Effector CD8-positive, alpha-beta T cell (primary cell): Measurements from ENCODE around the gene PCNA.
A peak's percentile ranks its signal among the peaks of the same experiment; 100 is the strongest.
"Not testable (repeated sequence)": the region's sequence is repeated elsewhere in the genome, so short reads cannot be mapped to it uniquely, and the experiment has no call there.

ENCODE experiments used
- DNase-seq: peaks from one replicate; lab custom pipeline; 2025; lab: John Stamatoyannopoulos, UW

PCNA gene

DNA sequence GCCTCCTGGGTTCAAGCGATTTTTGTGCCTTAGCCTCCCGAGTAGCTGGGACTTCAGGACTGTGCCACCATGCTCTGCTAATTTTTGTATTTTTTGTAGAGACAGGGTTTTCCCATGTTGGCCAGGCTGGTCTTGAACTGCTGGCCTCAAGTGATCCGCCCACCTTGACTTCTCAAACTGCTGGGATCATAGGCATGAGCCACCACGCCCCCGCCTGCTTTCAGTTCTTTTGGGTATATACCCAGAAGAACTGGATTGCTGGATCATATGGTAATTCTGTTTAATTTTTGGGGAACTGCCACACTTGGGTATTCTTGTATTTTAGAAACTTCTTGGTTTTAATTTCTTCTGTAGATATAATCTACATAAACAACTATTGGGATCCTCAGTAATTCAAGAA, 24.1 kb upstream of the PCNA start:
- no peak for DNase-seq

DNA sequence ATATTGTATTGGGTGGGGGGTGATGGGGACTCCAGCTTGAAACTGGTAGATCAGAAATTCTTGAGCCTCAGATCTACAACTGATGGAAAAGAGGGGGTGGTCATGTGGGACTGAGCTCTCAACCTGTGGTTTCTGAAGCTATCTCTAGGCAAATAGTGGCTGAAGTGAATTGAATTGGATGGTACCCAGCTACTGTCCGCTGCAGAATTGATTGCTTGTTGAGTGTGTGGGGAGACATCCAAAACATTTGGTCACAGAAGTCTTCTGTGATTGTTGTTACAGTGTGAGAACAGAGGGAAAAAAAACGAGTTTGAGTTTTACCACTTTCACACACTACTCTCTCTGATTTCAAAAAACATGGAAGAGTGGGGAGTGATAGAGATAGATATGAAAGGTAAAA, 21.9 kb upstream of the PCNA start:
- no peak for DNase-seq

DNA sequence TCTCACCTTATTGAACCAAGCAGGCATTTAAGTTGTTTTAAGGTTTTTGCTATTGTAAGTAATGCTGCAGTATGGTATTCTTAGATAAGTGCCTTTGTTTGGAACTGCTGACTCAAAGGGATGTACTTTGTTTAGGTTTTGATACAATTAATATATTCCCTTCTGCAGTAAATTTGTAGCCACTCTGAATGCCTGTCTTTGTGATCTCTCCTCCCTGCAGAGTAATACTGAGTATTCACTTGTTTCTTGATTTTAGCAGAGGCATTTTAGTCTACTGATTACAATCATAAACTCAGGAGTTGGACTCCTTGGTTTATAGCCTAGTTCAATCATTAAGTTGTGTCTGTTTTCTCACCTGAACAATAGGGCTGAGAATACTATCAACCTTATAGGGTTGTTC, 20.4 kb upstream of the PCNA start:
- no peak for DNase-seq

DNA sequence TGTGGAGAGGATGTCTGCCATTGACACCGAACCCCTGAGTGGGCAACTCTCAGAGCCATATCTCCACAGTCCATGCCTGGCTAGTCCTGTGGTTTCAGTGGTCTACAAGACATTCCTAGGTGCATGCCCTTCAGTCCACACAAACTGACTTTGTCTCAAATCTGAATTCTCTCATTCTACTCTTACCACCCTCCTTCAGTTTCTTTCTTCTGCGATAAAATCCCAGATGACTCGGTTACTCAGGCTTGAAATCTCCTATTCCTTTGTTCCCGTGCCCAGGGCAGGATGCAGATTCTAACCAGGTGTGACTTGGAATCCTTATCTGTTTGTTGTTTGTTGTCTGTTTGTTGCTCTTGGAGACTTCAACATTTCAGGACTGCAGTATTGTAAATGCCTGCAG, 16.3 kb upstream of the PCNA start:
- DNase-seq, result no peak

DNA sequence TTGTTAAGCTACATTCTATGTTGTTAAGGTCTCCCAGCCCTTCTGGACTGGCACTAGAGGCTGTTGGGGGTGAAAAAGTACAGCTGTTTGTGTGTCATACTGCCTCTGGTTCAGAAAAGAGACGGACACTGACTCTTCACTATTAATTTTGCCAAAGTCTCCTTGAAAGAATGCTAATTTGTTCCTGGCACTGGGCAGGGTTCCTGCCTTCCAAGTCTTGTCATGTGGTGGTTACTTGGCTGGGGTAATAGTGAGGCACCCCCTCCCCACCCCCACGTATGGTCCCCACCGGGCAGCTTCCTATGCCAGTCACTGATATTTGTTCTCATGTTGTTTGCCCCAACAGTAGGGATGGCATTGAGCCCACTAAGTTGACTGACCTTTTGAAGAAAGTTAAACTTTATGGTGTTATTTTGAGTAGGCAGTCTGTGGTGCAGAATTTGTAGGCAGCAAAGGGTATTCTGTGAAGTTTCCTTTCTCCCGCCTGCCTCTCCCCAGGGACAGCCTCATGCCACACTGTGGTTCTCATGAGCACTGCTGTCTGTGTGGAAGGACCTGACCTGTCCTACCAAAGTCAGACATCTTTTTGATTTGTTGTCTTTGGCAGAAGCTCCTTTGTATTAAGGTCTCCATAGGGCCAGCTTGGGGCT, 15.7 kb upstream of the PCNA start:
- no peak for DNase-seq

DNA sequence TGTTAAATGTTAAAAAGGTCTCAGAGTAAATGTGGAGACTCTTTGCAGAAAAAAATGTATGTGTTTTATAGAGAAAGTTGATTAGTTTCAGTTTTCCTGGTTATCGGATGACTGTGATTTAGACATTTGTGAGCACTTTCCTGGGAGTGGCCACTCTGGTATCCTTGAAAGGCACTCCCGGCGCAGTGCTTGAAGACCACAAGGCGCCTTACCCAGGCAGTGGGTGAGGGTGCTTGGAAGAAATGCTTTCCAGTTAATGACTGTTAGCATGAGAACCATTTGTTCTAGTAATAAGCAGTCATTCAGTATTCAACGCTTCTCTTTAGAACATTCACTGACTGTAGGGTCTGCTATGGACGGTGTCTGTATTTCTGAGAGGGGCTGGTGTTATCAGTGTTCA, 14.2 kb upstream of the PCNA start:
- no peak for DNase-seq

DNA sequence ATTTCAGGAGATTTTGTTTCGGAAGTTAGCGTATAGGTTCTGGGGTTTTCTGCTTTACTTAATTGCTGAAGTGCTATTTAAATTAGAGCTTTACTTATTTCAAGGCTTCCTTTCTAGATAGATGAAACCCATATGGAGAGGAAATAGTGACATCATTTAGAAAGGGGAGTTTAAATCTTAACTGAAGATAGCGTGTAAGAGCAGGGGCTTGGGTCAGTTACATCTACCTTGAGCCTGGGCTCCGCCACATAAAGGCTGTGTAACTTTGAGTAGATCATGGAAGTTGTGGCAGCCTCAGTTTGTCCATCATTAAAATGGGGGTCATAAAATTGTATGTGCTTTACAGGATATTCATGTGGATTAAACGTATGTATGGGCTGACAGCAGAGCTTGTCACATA, 11.7 kb upstream of the PCNA start:
- DNase-seq, result no peak

DNA sequence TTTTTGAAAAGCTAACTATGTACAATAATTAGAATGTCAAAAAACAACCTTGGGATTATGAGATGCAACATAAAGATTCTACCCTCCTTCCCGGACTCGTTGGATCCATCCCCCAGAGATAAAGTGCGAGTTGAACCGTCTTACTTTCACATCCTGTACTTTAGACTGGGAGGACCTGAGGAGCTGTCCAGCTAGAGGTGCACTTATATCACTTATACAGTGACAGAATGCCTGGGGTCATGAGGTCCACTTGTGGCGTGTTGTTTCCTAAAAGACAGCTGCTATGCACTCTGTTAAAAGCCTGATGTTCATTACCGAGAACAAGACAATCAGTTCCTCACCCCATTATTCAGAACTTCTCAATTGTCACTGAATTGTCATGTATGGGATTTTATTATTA, 9.1 kb upstream of the PCNA start:
- DNase-seq, result no peak

DNA sequence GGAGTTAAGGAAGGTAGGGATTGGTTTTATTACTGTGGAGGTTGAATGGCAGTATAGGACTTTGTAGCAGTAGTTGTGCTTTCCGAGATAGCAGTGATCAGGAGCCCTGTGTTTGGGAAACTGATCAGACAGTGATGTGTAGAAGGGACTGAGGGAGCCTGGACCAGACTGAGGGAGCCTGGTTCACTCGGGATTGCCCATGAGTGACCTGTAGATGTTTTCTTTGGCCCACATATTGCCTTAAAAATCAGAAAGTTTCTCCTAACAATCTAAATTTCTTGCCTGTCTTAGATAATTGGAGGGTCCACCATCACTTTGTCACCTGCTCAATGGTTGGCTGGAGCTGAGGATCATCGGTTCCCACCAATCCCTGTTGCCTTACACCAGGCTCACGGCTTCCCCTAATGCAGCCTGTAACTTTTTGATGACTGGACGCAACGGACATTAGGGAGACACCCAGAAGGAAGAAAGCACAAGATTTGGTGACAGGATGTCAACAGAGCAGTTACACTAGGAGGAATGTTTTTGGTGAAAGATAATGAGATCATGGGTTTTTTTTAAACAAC, 8.2 kb upstream of the PCNA start:
- DNase-seq, result no peak

DNA sequence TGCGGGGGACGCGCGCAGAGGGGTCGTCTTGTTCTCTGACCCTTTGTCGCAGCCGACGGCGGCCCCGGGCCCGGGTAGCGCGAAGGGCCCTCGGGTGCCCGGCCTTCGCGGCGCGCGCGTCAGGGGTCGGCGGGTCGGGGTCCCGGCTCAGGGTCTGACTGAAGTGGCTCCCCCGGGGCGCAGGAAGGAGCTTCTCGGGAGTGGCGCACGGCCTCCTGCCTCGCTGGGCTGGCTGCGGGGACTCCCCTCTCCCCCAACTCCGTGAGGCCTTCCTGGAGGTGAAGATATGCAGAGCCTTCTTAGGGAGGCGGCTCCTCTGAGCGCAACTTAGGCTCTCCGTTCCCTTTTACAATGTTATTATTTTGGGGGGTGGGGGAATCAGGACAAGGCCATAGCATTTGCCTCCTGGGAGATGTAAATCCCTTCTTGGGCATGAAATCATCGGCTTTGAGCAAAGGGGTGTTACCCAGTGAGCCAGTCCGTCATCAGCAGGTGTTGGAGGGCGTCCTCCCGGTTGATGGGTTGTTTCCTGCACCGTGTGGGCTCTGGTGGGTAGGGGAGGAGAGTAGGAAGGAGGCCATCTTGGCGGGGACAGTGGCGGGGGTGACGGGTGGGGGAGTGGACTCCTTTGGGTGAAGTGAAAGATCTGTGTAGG, 7.6 kb upstream of the PCNA start:
- peak; percentile 57 for DNase-seq

DNA sequence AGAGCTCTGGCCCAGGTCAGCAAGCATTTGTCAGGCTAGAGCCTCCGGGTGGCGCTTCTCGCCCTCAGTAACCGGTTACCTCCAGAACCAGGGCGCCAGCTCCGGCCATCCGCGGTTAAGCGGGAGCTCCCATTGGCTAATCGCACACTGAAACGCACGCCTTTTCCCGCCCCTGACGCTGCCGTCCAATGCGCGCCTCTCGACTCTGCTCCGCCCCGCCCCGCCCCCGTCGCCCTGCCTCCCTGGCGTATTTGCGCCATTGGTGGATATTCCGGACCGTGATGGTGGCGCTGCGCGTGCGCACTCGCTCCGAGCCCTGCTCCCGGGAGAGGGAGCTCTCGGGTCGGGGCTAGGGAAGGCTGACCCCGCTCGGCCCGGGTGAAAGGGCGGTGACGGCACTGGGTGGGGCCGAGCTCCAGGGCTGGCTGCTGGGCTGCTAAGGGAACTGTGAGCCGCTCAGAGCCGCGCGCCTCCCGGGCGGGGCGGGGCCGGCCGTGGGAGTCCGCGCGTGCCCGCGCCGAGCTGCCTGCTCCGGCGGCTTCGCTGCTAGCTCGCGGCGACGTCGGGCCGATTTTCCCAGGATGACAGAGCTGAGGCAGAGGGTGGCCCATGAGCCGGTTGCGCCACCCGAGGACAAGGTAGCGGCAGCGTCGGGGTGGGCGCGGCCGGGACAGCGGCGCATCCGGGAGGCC, 6.9 kb upstream of the PCNA start, which contains the start of gene CDS2:
Gene CDS2 (plus strand): TSS at position 497 of the 692 bp plus-strand sequence. CDS start 85 bp downstream, at position 582.
- DNase-seq, result peak; percentile 100

DNA sequence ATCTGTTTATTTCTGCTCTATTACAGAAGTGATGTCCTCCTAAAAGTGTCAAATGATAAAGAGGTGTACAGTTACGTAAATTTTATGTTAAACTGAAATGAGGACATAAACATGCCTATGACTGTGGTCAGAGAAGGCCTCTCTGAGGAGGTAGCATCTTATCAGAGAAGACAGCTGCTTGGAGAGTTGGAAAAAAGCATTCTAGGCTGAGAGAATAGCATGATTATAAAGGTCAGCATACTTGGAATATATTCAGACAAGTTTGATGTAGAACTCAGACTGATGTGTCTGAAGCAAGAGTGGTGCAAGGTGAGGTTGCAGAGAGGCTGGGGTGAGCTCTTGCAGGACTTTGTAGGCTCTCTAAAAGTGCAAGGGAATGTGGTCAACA, 3.1 kb upstream of the PCNA start:
- DNase-seq, result no peak

DNA sequence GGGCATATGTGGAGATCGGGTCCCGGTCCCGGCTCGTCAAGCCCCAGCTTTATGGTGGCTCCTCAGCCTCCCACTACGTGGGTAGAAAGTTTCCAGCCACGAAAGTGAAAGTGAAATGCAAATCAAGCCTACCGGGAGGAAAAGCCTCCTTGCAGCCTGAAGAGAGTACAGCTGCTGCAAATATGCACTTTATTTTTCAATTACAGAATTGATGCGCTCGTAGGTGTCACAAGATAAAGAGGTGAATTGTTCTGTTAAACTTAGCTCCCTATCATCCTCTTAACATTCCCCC, 373 bp upstream of the PCNA start:
- no peak for DNase-seq

DNA sequence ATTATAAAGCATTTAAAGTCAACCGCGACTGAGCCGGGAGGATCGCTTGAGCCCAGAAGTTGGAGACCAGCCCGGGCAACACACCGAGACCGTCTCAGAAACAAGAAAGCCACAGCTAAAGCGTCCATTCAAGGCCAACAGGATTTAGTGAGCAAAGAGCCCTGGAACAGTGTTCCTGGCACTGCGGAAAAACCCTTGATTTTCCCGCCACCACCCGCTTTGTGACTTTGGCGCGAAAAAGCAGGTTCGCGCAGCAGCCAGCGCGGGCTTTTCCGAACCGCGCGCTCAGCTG, 669 bp downstream of the PCNA start:
- DNase-seq, result no peak

DNA sequence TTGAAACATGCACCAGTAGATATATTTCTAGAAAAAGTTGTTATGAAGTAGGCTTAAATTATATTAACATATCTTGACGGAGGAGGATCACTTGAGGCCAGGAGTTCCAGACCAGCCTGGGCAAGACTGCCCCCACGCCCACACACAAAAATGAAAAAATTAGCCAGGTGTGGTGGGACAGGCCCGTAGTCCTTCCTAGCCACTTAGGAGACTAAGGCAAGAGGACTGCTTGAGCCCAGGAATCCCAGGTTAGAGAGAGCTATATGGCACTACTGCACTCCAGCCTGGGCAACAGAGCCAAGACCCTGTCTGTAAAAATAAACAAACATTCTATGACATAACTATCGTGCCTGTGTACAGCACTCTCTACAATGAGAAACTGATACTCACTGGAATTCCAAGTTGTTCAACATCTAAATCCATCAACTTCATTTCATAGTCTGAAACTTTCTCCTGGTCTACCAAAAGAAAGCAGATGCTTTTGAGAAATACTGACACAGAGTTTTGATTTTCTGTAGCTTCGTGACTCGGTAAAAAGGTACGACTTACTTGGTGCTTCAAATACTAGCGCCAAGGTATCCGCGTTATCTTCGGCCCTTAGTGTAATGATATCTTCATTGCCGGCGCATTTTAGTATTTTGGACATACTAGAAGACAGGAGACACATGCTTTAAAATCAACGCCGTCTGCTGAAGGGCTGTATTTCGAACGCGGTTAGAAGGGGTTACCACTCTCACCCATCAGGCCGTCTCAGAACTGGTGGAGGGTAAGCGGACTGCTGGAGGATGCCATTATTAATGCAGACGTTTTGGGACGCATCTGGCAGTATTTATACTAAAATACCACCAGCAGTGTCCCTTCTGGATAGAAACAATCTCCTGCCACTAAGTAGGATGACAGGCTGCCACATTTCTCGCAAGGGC, 1.3 kb downstream of the PCNA start:
- DNase-seq, result no peak

DNA sequence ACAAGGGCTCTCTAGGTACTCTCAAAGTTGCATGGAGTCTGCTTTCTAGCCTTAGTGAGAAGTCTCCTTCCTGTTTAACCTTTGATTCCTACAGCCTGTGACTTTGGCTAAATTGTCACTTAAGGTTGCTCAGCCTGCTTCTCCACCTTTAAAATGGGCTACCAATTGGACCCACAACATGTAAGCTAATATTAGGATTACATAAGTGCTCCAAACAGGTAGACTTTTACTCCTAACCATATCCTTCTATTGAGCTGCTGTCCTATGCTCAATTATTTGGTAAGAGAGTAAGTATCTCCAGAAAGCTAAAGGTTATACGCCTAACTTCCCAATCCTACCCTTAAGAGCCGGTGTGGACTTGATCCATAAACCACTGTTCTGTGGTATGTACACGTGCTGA, 2.9 kb downstream of the PCNA start:
- no peak for DNase-seq

DNA sequence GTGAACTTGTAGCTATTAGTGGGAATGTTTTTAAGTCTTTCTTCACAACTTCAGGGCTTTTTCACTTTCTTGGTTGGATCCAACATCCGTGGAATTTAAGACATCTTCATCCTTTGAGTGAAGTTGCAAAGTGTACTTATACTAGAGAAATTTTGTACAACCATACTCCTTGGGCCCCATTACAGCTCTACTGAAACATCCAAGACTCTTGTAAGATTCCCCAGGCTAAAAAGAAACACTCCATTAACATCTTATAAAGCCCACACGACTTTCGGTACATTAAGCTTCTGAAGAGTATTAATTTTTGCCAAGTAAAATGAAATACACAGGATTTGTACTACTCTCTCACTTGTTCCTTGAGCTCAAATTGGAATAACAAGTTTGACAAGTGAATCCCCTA, 5.4 kb downstream of the PCNA start:
- DNase-seq, result no peak

DNA sequence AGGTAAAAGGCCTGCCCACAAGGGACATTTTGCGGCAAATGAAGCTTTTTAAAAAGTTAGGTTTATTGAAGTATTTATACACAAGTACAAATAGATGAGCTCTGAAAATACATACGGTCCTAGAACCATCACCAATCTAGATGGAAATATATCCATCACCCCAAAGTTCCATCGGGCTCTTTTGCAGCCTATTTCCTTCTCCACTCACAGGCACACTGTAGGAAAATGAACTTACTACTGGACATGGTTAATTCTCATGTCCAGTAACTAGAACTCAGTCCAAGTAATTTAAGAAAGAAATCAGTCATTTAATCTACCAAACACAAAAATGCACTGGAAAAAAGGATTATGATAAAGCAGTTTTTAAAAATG, 6.2 kb downstream of the PCNA start:
- DNase-seq, result no peak

DNA sequence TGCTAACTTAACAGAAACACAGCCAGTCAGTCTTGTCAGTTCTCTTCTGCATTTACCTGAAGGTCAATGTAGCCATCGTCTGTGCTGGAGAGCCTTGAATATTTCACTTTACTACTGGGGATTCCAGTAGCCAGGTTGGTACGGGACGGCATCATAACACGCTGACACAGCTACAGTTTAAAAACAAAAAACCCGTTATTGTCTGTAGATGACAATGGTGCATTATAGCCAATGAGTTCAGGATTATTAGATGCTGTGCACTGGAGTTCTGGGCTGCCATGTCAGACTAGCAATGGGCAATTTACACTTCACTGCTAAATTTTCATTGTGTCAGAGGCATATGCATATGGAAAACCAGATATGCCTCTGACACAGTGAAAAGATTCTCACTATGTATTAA, 10.5 kb downstream of the PCNA start:
- DNase-seq, result no peak

DNA sequence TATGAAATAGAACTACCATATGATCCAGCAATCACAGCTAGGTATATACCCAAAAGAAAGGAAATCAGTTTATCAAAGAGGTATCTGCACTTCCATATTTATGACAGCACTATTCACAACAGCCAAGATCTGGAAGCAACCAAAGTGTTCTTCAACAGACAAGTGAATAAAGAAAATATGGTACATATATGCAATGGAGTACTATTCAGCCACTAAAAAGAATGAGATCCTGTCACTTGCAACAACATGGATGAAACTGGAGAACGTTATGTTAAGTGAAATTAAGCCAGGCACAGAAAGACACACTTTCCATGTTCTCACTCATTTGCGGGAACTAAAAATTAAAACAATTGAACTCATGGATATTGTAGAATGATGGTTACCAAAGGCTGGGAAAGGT, 15.3 kb downstream of the PCNA start:
- no peak for DNase-seq

DNA sequence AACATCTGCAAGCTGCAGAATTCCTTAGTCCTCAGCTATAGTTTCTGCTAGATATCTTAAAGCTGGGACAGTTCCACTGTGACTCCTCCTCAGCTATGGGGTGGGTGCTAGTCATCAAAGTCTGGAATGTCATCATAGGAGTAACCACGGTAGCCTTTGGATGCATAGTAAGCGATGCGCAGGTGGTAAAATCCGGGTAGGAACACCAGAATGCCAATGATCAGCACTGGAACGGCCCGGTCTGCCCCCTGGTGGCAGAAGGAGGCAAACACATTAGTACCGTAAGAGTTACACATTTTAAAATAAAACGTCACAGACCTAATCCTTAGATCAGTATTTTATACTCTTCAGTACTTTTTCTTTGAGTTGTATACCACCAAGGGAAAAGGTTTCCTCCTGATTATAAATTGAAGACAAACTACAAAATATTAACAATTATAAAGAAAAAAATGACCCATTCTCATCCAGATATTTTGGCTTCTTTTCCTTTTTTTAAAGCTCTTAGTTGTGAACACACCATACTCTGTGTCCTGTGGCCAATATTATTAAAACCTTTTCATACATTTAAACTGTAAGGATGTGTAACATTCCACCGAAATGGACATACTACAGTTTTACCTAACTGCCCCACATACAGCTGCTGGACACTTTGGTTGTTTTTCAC, 18.9 kb downstream of the PCNA start:
- DNase-seq, result peak; percentile 65

DNA sequence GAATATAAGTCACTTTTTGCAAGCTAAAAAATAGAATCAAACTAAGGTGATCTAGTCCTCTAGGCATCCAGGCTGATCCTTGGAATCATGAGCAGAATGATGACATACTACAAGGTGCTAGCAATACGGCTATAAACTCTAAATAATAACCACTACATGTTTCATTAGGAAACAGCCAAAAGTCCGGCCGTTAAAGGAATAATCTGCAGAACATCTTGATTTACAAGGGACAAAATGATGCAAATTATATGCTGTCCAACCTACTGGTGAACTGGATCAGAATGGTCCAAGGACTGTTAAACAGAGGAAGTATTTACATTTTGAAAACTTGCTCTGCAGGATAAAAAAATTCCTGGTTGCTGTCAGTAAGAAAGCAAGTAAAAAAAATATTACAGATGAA, 19.8 kb downstream of the PCNA start:
- DNase-seq, result not testable (repeated sequence)
